ENCODE data around the gene MYRF.

GRCh38 chr11:61715867-61716266 is 36.6 kb upstream of the MYRF start:
- TF ChIP-seq POLR2A (IDR thresholded peaks at IDR 0.05) (no peak), CTCF (IDR thresholded peaks at IDR 0.05) (no peak)
